Right renal cortex interstitium (tissue), 3 donors: Measurements from ENCODE around the gene SCLT1. TPM values are rescaled to one million over a fixed set of nuclear protein-coding genes. Genes with fewer than 3 reads are reported as not detected.
"Not testable (repeated sequence)": the region's sequence is repeated elsewhere in the genome, so short reads cannot be mapped to it uniquely, and the experiment has no call there.

Experiments used
- DNase-seq, 3 donors: peaks; one replicate each; pipeline ENCODE4 v3.0.0-alpha.2; 2013; ENCODE audit warnings: low read depth in 3 of 3, low spot score in 2 of 3
- polyA plus RNA-seq, 3 donors: library from polyadenylated mRNA; unstranded; fragments of 120-200 nt; gene quantifications; one replicate each; pipeline ENCODE4 v1.2.1, GENCODE V29; 2013; ENCODE audit not compliant: insufficient read length in 3 of 3

Gene SCLT1
- polyA plus RNA-seq, result 10 to 100 TPM; 16.2 to 19.0 (median 17.3) TPM

DNA sequence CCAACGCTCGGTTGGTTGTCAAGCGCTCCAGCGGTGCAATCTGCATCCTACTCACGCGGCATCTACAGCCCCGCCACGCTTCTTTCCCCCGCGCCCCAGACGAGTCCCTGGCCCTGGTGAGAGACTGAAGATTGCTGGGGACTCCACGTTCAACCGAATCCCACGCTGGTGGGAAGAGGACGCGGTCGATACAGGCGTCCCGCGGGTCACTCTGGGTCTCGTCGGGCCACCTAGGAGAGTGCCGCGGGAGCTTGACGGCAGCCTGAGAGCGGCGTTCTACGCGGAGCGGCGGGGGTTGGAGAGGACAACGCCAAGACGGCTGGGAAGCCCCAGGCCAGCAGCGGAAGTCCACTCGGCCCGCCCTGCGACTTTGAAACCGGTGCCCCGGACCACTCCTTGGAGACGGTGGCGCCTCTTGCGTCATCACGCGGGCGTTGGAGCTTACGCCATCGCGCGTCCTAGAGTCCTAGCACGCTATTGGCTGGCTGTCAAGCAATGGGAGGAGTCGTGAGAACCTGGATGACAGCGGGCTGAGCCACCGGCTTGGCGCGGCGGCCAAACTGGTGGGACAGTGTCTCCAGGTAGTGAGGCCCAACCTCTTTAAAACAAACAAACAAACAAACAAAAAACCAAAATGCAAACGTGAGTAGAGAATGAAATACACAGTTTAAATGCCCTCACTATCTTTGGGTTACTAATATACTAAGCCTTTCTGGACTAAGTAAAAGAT lies at the start of gene SCLT1:
TSS of gene SCLT1 (minus strand) at position 349 of the 730 bp plus-strand sequence. CDS start 436 bp downstream, outside the sequence.
- DNase-seq, result peak; percentile 92 to 98 (median 93)

DNA sequence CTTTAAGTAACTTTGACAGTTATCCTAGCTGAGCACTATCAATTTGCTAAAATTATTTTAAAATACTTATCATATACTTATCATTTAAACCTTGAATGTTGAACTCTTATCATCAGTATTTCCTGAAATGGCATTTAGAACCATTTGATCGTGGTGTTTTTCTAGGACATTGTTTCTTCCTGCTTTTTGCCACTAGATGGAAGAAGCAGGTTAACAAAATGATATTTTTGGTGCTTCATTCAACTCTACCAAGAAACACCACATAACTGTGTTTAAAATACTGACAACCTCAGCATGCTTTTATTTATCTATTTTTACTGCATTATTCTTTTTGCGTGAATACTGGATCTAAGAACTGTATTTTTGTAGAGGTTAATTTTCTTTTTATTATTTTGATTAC lies 47.2 kb upstream of the SCLT1 start:
- DNase-seq, result no peak

DNA sequence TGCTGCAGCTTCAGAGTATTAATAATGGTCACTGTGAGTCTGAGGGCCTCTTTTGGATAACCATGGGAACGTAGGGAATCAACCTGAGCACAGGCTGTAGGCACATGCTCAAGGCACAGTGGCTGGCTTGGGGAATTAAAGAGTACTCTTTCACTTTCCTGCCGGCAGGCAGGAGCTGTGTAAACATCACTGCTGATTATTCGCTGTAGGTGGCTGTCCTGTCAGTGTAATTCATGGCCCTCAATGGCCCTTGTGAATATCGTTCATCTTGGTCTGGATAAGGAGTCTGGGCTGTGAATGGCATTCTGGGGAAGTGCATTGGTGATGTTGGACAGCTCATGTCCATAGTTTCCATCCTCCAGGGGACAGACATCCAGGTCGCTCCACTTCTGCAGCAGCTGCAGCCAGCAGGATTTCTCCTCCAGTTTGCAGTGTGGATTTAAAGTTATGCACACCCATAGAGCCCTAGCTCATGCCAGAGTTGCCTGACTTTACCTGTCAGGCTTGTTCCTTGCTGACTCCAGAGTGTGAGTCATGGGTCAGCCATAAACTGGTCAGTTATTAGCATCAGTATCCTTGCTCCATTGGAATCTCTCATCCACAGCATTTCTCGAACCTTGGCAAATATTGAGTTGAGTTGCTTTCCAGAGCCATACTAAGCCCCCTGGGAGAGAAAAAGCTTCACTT lies 45.6 kb upstream of the SCLT1 start:
- no peak for DNase-seq

DNA sequence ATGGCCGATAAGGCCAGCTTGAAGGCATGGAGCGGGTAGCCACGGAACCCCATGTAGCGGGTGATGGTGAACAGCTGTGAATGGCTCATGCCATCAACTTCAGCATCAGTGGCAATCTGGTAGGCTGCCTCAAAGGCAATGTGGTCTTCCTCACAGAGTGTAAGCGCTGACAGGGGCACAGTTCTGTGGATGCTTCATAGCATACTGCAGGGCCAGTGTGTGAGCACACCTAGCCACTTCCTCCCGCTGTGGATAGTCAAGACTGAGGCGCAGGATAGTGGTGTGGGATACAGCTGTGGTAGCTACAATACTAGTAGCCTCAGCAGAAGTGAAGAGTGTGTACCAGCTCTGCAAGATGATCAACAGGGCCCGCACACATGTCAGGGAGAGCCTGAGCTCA lies 43.1 kb upstream of the SCLT1 start:
- DNase-seq, result no peak

DNA sequence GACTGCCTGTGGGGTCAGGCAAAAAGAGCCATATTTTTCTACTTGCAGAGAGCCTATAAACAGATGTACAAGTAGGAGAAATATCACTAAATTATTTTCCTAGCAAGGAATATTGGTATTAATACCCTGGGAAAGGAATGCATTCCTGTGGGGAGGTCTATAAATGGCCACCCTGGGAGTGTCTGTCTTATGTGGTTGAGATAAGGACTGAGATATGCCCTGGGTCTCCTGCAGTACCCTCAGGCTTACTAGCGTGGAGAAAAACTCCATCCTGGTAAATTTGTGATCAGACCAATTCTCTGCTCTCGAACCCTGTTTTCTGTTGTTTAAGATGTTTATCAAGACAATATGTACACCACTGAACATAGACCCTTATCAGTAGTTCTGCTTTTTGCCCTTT lies 38.0 kb upstream of the SCLT1 start:
- no peak for DNase-seq

DNA sequence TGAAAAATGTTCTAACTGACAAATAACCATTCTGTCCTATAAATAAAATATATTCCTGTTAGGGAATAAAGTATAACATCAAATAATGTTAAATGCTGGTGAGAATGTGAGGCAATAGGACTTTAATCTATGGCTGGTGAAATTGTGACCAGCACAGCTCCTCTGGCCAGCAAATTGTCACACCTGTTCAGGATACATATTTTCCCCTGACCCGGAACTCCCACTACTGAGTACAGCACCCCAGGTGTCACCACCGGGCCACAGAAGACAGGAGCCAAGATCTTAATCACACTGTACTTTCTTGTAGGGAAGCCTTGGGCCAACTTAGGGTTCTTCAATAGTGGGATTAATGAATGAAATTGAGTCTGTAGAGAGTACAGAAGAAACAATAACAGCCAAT lies 35.8 kb upstream of the SCLT1 start:
- DNase-seq, result no peak

DNA sequence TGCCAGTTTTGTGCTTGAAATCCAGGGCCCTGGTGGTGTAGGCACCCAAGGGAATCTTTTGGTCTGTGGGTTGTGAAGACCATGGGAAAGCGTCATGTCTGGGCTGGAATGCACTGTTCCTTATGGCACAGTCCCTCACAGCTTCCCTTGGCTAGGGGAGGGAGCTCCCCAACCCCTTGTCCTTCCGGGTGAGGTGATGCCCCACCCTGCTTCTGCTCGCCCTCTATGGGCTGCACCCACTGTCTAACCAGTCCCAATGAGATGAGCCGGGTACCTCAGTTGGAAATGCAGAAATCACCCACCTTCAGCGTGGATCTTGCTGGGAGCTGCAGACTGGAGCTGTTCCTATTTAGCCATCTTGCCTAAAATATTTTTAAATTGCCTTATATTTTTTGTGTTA lies 33.3 kb upstream of the SCLT1 start:
- DNase-seq, result not testable (repeated sequence)

DNA sequence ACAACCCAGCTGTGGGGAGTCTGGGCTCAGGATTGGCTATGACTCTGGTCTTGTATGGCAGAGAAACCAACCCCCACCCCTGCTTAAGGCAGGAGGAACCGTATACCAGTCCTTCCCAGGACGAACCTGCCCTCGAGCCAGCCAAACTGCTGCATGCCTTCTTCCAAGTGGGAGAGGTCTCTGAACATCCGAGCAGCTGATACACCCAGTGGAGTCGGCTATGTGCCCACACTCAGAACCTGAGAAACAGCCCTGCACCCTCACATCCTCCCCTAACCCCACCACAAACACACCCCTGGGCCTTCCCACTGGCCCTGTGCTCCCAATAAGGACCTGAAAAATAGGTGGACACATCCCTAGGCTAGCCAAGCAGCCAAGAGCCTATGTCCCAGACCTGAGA lies 24.4 kb upstream of the SCLT1 start:
- DNase-seq, result no peak

DNA sequence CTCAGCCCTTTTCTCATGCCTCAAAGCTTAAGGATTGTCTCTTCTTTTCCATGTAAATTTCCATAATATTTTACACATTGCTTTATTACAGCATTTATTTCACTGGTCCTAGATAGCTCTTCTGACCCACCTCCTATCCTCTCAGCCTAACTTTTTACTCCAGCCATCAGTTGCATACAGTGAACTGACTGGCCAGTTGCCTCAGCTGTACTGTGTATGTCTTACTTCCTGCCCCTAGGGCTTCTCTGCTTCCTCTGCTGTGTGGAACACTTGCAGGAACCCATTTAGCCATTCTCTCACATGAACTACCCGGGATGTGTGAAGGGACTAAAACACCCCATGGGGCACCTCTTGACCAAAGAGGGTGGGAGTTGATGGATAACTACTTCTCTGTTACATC lies 20.6 kb upstream of the SCLT1 start:
- no peak for DNase-seq

DNA sequence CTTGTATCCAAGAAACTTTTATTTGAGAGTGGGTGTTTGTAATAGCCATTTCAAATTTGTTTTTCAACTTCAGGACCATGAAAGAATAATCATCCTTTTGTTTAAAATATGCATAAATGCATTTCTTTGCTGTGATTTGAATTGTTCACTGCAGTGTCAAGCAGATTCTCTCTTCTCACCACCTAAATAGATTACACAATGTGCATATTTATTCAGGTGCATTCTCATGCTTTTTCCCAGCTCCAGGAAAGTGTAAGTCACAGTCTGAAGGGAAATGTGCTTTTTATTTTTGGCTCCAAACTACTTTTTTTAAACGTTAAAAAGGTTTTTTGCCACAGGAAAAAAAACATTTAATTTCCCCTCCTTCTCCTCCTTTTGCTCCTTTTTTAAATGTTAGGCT lies 20.1 kb upstream of the SCLT1 start:
- no peak for DNase-seq

DNA sequence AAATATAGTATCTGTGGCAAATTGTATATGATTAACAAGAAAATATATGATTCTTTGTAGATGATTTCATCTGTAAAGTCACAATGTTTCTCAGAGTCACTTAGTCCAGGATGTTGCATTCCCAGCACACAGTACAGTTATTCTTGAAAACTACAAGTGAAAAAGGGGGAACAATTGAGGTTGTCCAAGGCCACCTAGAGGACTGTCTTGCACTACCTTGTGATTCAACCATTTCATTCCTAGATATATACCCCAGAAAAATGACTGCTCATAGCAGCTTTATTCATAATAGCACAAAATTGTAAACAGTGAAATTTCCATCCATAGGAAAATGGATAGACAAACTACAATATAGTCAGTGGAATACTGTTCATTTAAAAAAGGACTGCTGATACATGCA lies 18.6 kb upstream of the SCLT1 start:
- DNase-seq, result no peak

DNA sequence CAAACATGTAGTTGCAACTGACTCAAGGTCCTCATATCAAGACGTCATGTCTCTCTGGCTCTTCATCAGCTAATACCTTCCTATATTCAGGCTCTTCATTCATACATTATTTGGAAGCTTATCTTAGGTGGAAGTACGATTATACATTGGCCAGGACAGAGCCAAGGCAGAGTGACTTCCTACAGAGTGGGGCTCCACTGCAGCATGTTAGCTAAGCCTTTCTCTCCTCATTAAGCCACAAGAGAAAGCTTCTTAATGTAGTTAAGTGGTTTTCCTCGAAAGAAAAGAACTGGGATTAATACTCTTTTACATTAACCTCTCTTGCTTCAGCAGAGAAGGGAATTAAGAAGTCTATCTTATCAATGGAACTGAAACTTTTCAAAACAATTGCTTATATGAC lies 17.6 kb upstream of the SCLT1 start:
- DNase-seq, result no peak

DNA sequence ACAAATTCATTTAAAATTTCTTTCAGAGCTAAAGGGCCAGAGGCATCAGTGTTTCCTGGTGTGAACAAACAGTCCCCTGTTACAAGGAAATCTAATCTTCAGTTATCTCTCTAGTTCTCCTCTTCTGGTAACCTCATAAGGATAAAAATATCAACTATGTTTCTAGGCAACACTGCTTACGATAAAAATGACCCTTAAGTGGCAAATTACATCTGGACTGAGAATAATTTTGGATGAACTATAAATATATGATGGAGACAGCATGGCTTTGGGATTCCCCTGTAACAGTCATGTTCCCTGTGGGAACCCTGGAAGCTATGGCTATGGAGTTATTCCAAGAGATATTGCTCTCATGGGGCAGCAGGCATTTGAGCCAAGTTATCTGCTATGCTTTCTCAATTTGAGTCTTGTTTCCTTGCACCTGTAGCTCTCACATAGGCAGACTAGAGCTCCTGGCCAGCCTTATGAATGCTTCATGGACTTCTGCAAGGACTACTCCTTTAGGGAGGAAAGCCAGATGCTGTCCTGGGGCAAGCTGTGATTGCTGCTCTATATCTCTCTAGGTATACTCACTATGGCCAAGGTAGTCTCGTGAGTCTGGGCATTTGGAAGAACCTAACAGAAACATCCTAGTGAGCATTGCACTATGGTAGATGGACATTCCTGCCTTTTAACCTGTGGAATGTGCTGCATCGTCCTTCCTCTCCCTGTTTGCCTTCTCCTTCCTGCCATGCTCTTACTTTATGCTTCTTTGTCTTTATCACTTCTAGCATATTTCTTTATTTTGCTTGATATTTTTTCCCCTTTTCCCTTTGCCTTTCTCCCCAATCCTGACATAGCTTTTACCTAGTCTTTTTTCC lies 16.9 kb upstream of the SCLT1 start:
- no peak for DNase-seq

DNA sequence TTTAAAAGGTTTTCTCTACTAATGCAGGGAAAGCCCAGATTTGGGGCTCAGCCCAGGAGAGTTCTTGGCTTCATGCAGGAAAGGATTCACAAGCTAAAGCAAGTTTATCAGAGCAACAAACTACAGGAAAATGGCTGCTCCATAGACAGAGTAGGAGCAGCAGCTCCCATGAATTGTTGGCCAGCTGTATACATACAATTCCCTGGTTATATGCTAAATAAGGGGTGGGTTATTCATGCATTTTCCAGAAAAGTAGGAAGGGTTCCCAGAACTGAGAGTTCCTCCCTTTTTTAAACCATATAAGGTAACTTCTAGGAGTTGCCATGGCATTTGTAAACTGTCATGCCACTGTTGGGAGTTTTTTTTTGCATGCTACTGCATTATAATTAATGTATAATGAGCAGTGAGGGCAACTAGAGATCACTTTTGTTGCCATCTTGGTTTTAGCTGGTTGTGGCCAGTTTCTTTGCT lies 5.2 kb upstream of the SCLT1 start:
- no peak for DNase-seq

DNA sequence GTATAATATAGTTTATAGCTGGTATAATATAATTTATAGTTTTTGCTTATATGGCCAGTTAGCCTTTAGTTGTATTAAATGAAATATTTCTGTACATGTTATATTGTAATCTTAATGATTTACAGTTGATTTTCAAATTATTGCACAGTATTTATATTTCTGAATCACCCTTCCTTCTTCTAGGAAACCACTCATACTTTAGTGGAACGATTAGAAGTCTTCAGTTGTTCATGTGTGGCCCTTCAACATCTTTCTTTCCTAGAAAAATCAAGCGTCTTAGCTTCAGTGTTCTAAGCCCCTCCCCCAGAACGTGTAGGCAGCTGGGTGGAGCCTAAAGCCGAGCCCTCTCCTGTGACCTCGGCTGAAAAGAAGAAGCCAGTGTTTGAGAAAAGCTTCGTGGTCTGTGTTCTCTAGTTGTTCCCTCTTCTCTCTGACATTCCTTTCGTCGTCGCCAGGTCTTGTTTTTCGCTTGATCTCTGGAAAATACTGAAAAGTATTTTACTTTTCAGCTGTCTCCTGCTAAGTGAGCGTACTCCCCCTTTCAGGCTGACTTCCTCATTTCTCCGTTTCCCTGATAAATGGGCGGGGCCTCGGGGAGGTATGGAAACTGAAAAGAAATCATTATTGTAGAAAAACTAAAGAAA lies 2.6 kb upstream of the SCLT1 start, which contains the start of gene C4orf33:
TSS of gene C4orf33 (plus strand) at position 342 of the 644 bp plus-strand sequence. CDS start 6,459 bp downstream, outside the sequence.
- peak; percentile 42 to 74 (median 43) for DNase-seq

DNA sequence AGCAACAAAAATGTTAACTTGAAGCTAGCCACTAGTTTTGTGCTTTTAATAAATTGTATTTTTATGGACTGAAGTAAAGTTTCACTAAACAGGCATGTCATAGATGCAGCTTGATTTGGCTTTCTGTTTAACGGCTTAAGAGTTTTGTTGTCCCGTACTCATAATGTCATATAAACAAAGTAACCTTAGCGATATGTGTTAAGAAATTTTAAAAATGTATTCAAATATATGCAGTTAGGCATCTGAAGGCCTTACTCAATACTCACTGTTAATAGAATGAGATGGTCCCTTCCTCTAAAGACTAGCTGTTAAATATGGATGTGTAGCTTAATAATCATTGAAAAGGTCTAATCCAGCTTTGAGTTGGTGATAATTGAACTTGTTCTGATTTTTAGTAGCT lies 1.0 kb upstream of the SCLT1 start:
- DNase-seq, result no peak

DNA sequence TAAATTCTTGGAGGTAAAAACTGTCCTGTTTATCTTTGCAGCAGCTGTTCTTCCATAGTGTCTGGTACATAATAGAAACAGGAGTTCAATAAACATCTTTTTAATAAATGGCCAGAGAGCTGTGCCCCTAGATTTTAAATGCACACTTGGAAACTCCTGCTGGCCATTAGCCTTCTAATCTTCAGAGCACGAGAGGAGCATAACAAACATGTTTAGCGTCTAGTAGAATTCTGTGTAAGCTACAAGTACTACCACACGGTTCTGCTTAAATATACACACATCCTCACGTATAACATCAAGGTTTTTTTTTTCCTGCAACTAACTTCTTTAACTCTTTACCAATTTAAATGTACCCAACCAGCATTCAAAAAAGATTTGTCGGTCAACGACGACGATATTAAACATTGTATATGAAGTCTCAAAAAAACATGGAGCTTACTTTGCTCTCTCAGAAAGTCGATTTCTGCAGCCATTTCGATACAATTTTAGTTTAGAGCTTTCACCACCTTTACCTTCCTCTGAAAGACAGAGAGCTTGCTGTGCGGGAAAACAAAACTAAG lies 628 bp downstream of the SCLT1 start:
- DNase-seq, result peak; percentile 17 to 61 (median 35)

DNA sequence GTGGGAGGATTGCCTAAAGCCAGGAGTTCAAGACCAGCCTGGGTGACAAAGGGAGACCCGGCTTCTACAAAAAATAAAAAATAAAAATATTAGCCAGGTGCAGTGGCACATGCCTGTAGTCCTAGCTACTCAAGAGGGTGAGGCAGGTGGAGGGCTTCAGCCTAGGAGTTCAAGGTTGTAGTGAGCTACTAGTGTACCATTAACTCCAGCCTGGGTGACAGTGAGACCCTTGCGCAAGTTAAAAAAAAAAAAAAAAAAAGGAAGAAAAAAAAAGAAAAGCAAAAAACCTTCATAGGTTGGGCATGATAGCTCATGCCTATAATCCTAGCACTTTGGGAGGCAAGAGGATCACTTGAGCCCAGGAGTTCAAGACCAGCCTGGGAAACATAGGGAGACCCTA lies 5.8 kb downstream of the SCLT1 start:
- DNase-seq, result no peak

DNA sequence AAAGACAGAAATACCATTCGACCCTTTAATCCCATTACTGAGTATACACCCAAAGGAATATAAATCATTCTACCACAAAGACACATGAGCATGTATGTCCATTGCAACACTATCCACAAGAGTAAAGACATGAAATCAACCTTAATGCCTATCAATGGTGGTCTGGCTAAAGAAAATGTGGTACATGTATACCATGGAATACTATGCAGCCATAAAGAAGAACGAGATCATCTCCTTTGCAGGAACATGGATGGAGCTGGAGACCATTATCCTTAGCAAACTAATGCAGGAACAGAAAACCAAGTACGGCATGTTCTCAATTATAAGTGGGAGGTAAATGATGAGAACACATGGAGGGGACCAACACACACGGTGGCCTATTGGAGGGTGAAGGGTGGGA lies 7.9 kb downstream of the SCLT1 start:
- no peak for DNase-seq

DNA sequence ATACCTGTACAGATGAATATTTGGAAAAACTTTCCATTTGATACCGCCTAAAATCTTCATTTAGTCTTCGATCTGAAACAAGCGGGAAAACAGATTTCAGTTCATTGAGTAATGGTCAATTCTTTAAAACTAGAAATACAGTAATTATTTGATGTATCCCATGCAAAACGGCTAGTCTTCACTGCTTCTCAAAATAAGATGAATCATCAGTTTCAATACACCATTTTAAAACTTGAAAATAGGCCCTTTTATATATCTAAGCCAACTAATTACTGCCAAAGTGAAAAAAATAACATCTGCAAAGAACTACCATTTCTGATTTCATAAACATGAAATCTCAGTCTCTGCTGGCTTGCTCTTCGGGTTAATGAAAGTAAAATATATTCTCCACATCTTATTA lies 11.0 kb downstream of the SCLT1 start:
- DNase-seq, result no peak
